Epidermal melanocyte (primary cell): Measurements from ENCODE around the gene ETV3.
"Not testable (repeated sequence)": the region's sequence is repeated elsewhere in the genome, so short reads cannot be mapped to it uniquely, and the experiment has no call there.

Experiments
- DNase-seq: peaks from one replicate; pipeline ENCODE4 v3.0.0; 2011; ENCODE audit warnings: low spot score; ENCODE audit not compliant: insufficient read length

The ETV3 gene

GRCh38 chr1:157113631-157114030 lies 24.6 kb downstream of the ETV3 start:
- DNase-seq: no peak

- DNase-seq: no peak
Observed at GRCh38 chr1:157113106-157113505, 25.1 kb downstream of the ETV3 start.

- DNase-seq: no peak
Observed at GRCh38 chr1:157112186-157112867, 25.9 kb downstream of the ETV3 start.

- no peak for DNase-seq
Observed at GRCh38 chr1:157111396-157112165, 26.6 kb downstream of the ETV3 start.

- DNase-seq: no peak
Observed at GRCh38 chr1:157110686-157111085, 27.5 kb downstream of the ETV3 start.

- DNase-seq: no peak
Observed at GRCh38 chr1:157110003-157110402, 28.2 kb downstream of the ETV3 start.

GRCh38 chr1:157108448-157108847 lies 29.7 kb downstream of the ETV3 start:
- DNase-seq: no peak

GRCh38 chr1:157107702-157108101 lies 30.5 kb downstream of the ETV3 start:
- DNase-seq: peak; percentile 11

GRCh38 chr1:157106813-157107189 lies 31.4 kb downstream of the ETV3 start:
- peak; percentile 6 for DNase-seq

GRCh38 chr1:157105988-157106812 lies 32.0 kb downstream of the ETV3 start:
- DNase-seq: no peak

- DNase-seq: no peak
Observed at GRCh38 chr1:157105298-157105987, 32.8 kb downstream of the ETV3 start.

GRCh38 chr1:157104598-157105293 lies 33.4 kb downstream of the ETV3 start:
- no peak for DNase-seq

- DNase-seq: no peak
Observed at GRCh38 chr1:157103268-157103667, 34.9 kb downstream of the ETV3 start.

- DNase-seq: no peak
Observed at GRCh38 chr1:157101149-157101548, 37.0 kb downstream of the ETV3 start.

- DNase-seq: no peak
Observed at GRCh38 chr1:157099633-157100009, 38.6 kb downstream of the ETV3 start, which contains the start of gene ETV3L. TSS of gene ETV3L (minus strand) at chr1:157099808. CDS start at chr1:157099523, 285 bp downstream.

- DNase-seq: not testable (repeated sequence)
Observed at GRCh38 chr1:157098987-157099632, 39.1 kb downstream of the ETV3 start.

- no peak for DNase-seq
Observed at GRCh38 chr1:157098519-157098918, 39.7 kb downstream of the ETV3 start.

- DNase-seq: no peak
Observed at GRCh38 chr1:157097692-157098091, 40.5 kb downstream of the ETV3 start.

- DNase-seq: no peak
Observed at GRCh38 chr1:157096881-157097280, 41.3 kb downstream of the ETV3 start.

- DNase-seq: no peak
Observed at GRCh38 chr1:157095551-157095950, 42.6 kb downstream of the ETV3 start.
